DND-41 (cell line): ENCODE data around the gene ZMIZ1.

Experiments
- ATAC-seq: fragments of 200-7000 bp; cut with Tn5 transposase; 3 replicates; pipeline ENCODE4 v1.9.1; 2021; ENCODE audit warnings: low read depth; ENCODE audit not compliant: insufficient read depth
- DNase-seq: peaks from one replicate; pipeline ENCODE4 v3.0.0-alpha.2; 2020
- H2AFZ ChIP-seq: 2 replicates; pipeline ENCODE4 v1.6.0; 2012; ENCODE audit warnings: low read depth, low read length
- H3K27ac ChIP-seq: 2 replicates; pipeline ENCODE4 v1.5.1; 2012; ENCODE audit warnings: low read length, inconsistent platforms
- H3K27me3 ChIP-seq: fragments of 200-600 bp; sonication (generic); 2 replicates; pipeline ENCODE4 v1.6.0; 2012; ENCODE audit warnings: low read length, mild to moderate bottlenecking, inconsistent platforms; ENCODE audit not compliant: insufficient read depth, poor library complexity
- H3K36me3 ChIP-seq: 2 replicates; pipeline ENCODE4 v1.5.1; 2012; ENCODE audit warnings: low read length, inconsistent platforms; ENCODE audit not compliant: insufficient read depth
- H3K4me1 ChIP-seq: 2 replicates; pipeline ENCODE4 v1.5.1; 2012; ENCODE audit warnings: mild to moderate bottlenecking, low read length; ENCODE audit not compliant: insufficient read depth
- H3K4me2 ChIP-seq: 2 replicates; pipeline ENCODE4 v1.6.0; 2012; ENCODE audit warnings: mild to moderate bottlenecking, moderate library complexity, low read length, inconsistent platforms; ENCODE audit not compliant: insufficient read depth
- H3K4me3 ChIP-seq, 2 experiments: fragments of 200-600 bp in 1 of 2; shearing (Covaris generic) in 1 of 2; 2 replicates each; pipeline ENCODE4 v1.5.1; 2012 to 2016; ENCODE audit warnings: inconsistent platforms in 2 of 2, low read length in 2 of 2, mild to moderate bottlenecking in 2 of 2, low read depth in 1 of 2, moderate library complexity in 1 of 2
- H3K79me2 ChIP-seq: 2 replicates; pipeline ENCODE4 v1.6.0; 2012; ENCODE audit warnings: low read length, inconsistent platforms; ENCODE audit not compliant: insufficient read depth
- H3K9ac ChIP-seq: 2 replicates; pipeline ENCODE4 v1.6.0; 2012; ENCODE audit warnings: low read depth, mild to moderate bottlenecking, inconsistent platforms, low read length, moderate library complexity
- H3K9me3 ChIP-seq: 2 replicates; pipeline ENCODE4 v1.5.1; 2012; ENCODE audit warnings: low read length, moderate library complexity, mild to moderate bottlenecking, inconsistent platforms; ENCODE audit not compliant: insufficient read depth, severe bottlenecking
- H4K20me1 ChIP-seq: 2 replicates; pipeline ENCODE4 v1.6.0; 2012; ENCODE audit warnings: low read length; ENCODE audit not compliant: insufficient read depth
- CTCF ChIP-seq: IDR thresholded peaks from 2 replicates; pipeline ENCODE4 v1.5.1; 2012; ENCODE audit warnings: borderline replicate concordance, low read length, moderate library complexity, mild to moderate bottlenecking; ENCODE audit not compliant: poor library complexity, severe bottlenecking; ENCODE audit errors: extremely low read depth
- EZH2 ChIP-seq: IDR thresholded peaks from 3 replicates; pipeline ENCODE4 v1.6.1; 2012; ENCODE audit warnings: borderline replicate concordance, low read depth, mild to moderate bottlenecking, moderate library complexity, low read length, inconsistent platforms; ENCODE audit not compliant: severe bottlenecking

ZMIZ1 gene

GRCh38 chr10:79299397-79300241, 230.9 kb downstream of the ZMIZ1 start:
- no peaks in the 10 kb centered on the region for H3K9me3 ChIP-seq
- H3K36me3 ChIP-seq = peaks cover 90% of the 10 kb centered on the region
- no peak for DNase-seq
- TF ChIP-seq CTCF = no peak
- TF ChIP-seq EZH2 = no peak
- H3K79me2 ChIP-seq = no peaks in the 10 kb centered on the region
- H3K4me2 ChIP-seq = no peak overlapping the region
- H2AFZ ChIP-seq = no peak overlapping the region
- H3K9ac ChIP-seq = no peak overlapping the region
- H3K4me3 ChIP-seq = no peak overlapping the region
- H4K20me1 ChIP-seq = peaks cover 24% of the 10 kb centered on the region
- H3K4me1 ChIP-seq = no peaks in the 10 kb centered on the region
- no peaks in the 10 kb centered on the region for H3K27me3 ChIP-seq
- no peak overlapping the region for H3K27ac ChIP-seq
- no peak for ATAC-seq

GRCh38 chr10:79300711-79301110, 231.9 kb downstream of the ZMIZ1 start:
- Histone ChIP-seq H3K36me3 (peaks cover 91% of the 10 kb centered on the region), H3K27me3 (no peaks in the 10 kb centered on the region), H3K4me1 (no peaks in the 10 kb centered on the region), H3K9ac (no peak overlapping the region), H3K9me3 (no peaks in the 10 kb centered on the region), H4K20me1 (peaks cover 31% of the 10 kb centered on the region), H3K27ac (no peak overlapping the region), H3K4me3 (no peak overlapping the region), H3K79me2 (no peaks in the 10 kb centered on the region), H2AFZ (no peak overlapping the region), H3K4me2 (no peak overlapping the region)
- ATAC-seq = no peak
- DNase-seq = no peak
- no peak for TF ChIP-seq EZH2
- no peak for TF ChIP-seq CTCF

- no peak for TF ChIP-seq EZH2
- TF ChIP-seq CTCF = no peak
- H3K4me2 ChIP-seq = no peak overlapping the region
- H3K27me3 ChIP-seq = no peaks in the 10 kb centered on the region
- H3K36me3 ChIP-seq = peaks cover 93% of the 10 kb centered on the region
- H3K79me2 ChIP-seq = no peaks in the 10 kb centered on the region
- no peak overlapping the region for H3K9ac ChIP-seq
- H4K20me1 ChIP-seq = peaks cover 38% of the 10 kb centered on the region
- no peak overlapping the region for H3K27ac ChIP-seq
- no peak overlapping the region for H2AFZ ChIP-seq
- ATAC-seq = no peak
- H3K4me1 ChIP-seq = no peaks in the 10 kb centered on the region
- H3K4me3 ChIP-seq = no peak overlapping the region
- no peak for DNase-seq
- no peaks in the 10 kb centered on the region for H3K9me3 ChIP-seq
These were observed 233.2 kb downstream of the ZMIZ1 start for GRCh38 chr10:79301754-79302530.
